GM23338 (cell line): Measurements from ENCODE around the gene ZDHHC11B. TPM values are rescaled to one million over a fixed set of nuclear protein-coding genes. Genes with fewer than 3 reads are reported as not detected.
"Not testable (repeated sequence)": the region's sequence is repeated elsewhere in the genome, so short reads cannot be mapped to it uniquely, and the experiment has no call there.

Experiments
- ATAC-seq: fragments of 200-7000 bp; cut with Tn5 transposase; 3 replicates; pipeline ENCODE4 v1.9.1; 2020
- DNase-seq: peaks from one replicate; pipeline ENCODE4 v3.0.0-alpha.2; 2015; ENCODE audit warnings: low spot score
- H2AFZ ChIP-seq: fragments of 200-600 bp; sonication (generic); 2 replicates; pipeline ENCODE4 v1.8.0; 2016; ENCODE audit warnings: antibody characterized with exemption, mild to moderate bottlenecking, moderate library complexity
- H3F3A ChIP-seq: fragments of 200-600 bp; sonication (generic); replicated peaks from 2 replicates; pipeline ENCODE4 v1.8.0; 2017; ENCODE audit warnings: antibody characterized with exemption, mixed run types, low read depth
- H3K27ac ChIP-seq: fragments of 200-600 bp; sonication (generic); 2 replicates; pipeline ENCODE4 v1.6.1; 2016; ENCODE audit warnings: low read depth
- H3K27me3 ChIP-seq: fragments of 200-600 bp; sonication (generic); 2 replicates; pipeline ENCODE4 v1.8.0; 2016; ENCODE audit warnings: mild to moderate bottlenecking, mixed run types, moderate library complexity; ENCODE audit not compliant: insufficient read depth
- H3K36me3 ChIP-seq: fragments of 200-600 bp; sonication (generic); 2 replicates; pipeline ENCODE4 v1.8.0; 2016; ENCODE audit warnings: mild to moderate bottlenecking; ENCODE audit not compliant: insufficient read depth
- H3K4me1 ChIP-seq: fragments of 200-600 bp; sonication (generic); 2 replicates; pipeline ENCODE4 v1.8.0; 2016; ENCODE audit warnings: mild to moderate bottlenecking, moderate library complexity; ENCODE audit not compliant: insufficient read depth
- H3K4me2 ChIP-seq: fragments of 200-600 bp; sonication (generic); 2 replicates; pipeline ENCODE4 v1.7.1; 2017; ENCODE audit warnings: mixed run types
- H3K4me3 ChIP-seq: fragments of 200-600 bp; sonication (generic); 2 replicates; pipeline ENCODE4 v1.6.1; 2016; ENCODE audit warnings: mixed run types
- H3K79me2 ChIP-seq: fragments of 200-600 bp; sonication (generic); replicated peaks from 2 replicates; pipeline ENCODE4 v1.8.0; 2017; ENCODE audit warnings: mild to moderate bottlenecking; ENCODE audit not compliant: insufficient read depth
- H3K9me2 ChIP-seq: fragments of 200-600 bp; sonication (generic); 2 replicates; pipeline ENCODE4 v1.8.0; 2017; ENCODE audit not compliant: insufficient read depth
- H4K20me1 ChIP-seq: fragments of 200-600 bp; sonication (generic); replicated peaks from 2 replicates; pipeline ENCODE4 v1.8.0; 2017; ENCODE audit warnings: mild to moderate bottlenecking; ENCODE audit not compliant: insufficient read depth
- H3K27ac Mint-ChIP-seq: 2 replicates; pipeline ENCODE4 v1.8.0; 2020; ENCODE audit warnings: inconsistent platforms, mild to moderate bottlenecking, moderate library complexity, mixed read lengths
- H3K27me3 Mint-ChIP-seq: 3 replicates; pipeline ENCODE4 v1.8.0; 2022; ENCODE audit warnings: low read depth, mild to moderate bottlenecking, moderate library complexity, mixed read lengths, inconsistent platforms; ENCODE audit not compliant: insufficient read depth, poor library complexity
- H3K36me3 Mint-ChIP-seq: 3 replicates; pipeline ENCODE4 v1.8.0; 2021; ENCODE audit warnings: low read depth, mild to moderate bottlenecking, inconsistent platforms, moderate library complexity, mixed read lengths
- H3K4me1 Mint-ChIP-seq: 3 replicates; pipeline ENCODE4 v1.8.0; 2020; ENCODE audit warnings: mild to moderate bottlenecking, inconsistent platforms, mixed read lengths
- H3K4me3 Mint-ChIP-seq: 3 replicates; pipeline ENCODE4 v1.8.0; 2021; ENCODE audit warnings: moderate library complexity, mild to moderate bottlenecking, inconsistent platforms, mixed read lengths
- H3K9me3 Mint-ChIP-seq: 3 replicates; pipeline ENCODE4 v1.8.0; 2020; ENCODE audit warnings: moderate library complexity, mild to moderate bottlenecking, inconsistent platforms, mixed read lengths
- EZH2phosphoT487 ChIP-seq: fragments of 200-600 bp; sonication (generic); IDR thresholded peaks from one replicate; pipeline ENCODE4 v1.8.1; 2018; ENCODE audit warnings: antibody characterized with exemption; ENCODE audit not compliant: unreplicated experiment
- POLR2AphosphoS5 ChIP-seq: IDR thresholded peaks from 2 replicates; pipeline ENCODE4 v1.6.1; 2016; ENCODE audit warnings: antibody characterized with exemption, low read depth
- REST ChIP-seq: IDR thresholded peaks from one replicate; pipeline ENCODE4 v1.6.1; 2018; ENCODE audit warnings: antibody characterized with exemption; ENCODE audit not compliant: unreplicated experiment
- polyA plus RNA-seq: library from polyadenylated mRNA; unstranded; fragments of >200 nt; fragmentation: Nextera tagmentation; extraction: Ambion mirVana; gene quantifications from 2 replicates; pipeline ENCODE4 v1.2.1, GENCODE V29; 2016
- total RNA-seq: library from RNA; depleted of rRNA; stranded (reverse); fragments of >200 nt; shearing (Covaris generic); gene quantifications from 2 replicates; pipeline ENCODE4 v1.2.3, GENCODE V29; 2014
- TF ChIP-seq, protein P1 (sequence below): fragments of 250-450 bp; sonication (Bioruptor Pico); IDR thresholded peaks from 2 replicates; pipeline ENCODE4 v1.5.0; 2020; ENCODE audit warnings: mild to moderate bottlenecking, moderate library complexity
- TF ChIP-seq, protein P2 (sequence below): IDR thresholded peaks from 2 replicates; pipeline ENCODE4 v1.6.1; 2016; ENCODE audit warnings: antibody characterized with exemption

The ZDHHC11B gene
- total and polyA plus RNA-seq, 2 experiments from 2014 or later = 0.89 to 1.2 TPM

DNA sequence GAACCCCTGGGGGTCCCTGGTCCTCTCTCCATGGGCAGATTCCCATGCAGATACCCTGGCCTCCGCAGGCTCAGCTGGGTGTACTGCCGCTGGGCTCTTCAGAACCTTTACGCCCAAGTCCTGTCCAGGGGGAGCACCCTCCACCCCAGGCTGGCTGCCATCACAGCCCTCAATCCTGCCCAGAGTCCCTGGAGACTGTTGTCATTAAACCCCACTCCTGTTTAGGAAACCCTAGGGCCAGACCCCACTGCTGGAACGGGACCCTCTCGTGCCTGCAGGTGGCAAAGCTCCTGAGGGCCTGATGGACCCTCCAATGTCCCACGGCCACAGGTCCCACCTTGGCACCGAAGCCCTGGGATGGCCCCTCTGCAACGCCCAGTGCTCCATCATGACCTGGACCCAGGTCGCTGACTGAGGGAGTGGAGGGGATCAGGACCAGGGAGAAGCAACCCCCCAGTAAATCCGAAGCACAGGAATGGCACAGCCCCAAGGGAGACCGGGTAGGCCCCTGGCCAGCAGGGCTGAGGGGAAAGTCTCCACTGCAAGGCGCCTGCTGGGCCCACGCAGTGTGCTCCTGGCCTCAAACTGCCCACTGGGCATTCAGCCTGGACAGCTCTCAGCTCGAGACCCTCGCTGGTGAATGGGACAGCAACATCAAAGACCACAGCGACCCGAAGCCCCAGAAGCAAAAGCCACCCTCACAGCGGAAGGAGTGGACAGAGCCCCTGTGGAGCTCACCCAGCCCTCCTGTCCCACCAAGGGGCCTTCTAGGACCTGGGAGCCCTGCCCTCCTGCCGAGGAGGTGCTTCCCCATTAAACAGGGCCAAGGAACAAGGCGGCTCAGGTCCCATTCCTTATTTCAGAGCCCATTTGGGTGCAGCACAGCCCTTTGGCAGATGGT lies 8.3 kb downstream of the ZDHHC11B start (continued):
- TF ChIP-seq, protein P1, sequence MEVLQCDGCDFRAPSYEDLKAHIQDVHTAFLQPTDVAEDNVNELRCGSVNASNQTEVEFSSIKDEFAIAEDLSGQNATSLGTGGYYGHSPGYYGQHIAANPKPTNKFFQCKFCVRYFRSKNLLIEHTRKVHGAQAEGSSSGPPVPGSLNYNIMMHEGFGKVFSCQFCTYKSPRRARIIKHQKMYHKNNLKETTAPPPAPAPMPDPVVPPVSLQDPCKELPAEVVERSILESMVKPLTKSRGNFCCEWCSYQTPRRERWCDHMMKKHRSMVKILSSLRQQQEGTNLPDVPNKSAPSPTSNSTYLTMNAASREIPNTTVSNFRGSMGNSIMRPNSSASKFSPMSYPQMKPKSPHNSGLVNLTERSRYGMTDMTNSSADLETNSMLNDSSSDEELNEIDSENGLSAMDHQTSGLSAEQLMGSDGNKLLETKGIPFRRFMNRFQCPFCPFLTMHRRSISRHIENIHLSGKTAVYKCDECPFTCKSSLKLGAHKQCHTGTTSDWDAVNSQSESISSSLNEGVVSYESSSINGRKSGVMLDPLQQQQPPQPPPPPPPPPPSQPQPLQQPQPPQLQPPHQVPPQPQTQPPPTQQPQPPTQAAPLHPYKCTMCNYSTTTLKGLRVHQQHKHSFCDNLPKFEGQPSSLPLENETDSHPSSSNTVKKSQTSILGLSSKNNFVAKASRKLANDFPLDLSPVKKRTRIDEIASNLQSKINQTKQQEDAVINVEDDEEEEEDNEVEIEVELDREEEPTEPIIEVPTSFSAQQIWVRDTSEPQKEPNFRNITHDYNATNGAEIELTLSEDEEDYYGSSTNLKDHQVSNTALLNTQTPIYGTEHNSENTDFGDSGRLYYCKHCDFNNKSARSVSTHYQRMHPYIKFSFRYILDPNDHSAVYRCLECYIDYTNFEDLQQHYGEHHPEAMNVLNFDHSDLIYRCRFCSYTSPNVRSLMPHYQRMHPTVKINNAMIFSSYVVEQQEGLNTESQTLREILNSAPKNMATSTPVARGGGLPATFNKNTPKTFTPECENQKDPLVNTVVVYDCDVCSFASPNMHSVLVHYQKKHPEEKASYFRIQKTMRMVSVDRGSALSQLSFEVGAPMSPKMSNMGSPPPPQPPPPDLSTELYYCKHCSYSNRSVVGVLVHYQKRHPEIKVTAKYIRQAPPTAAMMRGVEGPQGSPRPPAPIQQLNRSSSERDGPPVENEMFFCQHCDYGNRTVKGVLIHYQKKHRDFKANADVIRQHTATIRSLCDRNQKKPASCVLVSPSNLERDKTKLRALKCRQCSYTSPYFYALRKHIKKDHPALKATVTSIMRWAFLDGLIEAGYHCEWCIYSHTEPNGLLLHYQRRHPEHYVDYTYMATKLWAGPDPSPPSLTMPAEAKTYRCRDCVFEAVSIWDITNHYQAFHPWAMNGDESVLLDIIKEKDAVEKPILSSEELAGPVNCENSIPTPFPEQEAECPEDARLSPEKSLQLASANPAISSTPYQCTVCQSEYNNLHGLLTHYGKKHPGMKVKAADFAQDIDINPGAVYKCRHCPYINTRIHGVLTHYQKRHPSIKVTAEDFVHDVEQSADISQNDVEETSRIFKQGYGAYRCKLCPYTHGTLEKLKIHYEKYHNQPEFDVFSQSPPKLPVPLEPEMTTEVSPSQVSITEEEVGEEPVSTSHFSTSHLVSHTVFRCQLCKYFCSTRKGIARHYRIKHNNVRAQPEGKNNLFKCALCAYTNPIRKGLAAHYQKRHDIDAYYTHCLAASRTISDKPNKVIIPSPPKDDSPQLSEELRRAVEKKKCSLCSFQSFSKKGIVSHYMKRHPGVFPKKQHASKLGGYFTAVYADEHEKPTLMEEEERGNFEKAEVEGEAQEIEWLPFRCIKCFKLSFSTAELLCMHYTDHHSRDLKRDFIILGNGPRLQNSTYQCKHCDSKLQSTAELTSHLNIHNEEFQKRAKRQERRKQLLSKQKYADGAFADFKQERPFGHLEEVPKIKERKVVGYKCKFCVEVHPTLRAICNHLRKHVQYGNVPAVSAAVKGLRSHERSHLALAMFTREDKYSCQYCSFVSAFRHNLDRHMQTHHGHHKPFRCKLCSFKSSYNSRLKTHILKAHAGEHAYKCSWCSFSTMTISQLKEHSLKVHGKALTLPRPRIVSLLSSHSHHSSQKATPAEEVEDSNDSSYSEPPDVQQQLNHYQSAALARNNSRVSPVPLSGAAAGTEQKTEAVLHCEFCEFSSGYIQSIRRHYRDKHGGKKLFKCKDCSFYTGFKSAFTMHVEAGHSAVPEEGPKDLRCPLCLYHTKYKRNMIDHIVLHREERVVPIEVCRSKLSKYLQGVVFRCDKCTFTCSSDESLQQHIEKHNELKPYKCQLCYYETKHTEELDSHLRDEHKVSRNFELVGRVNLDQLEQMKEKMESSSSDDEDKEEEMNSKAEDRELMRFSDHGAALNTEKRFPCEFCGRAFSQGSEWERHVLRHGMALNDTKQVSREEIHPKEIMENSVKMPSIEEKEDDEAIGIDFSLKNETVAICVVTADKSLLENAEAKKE (CRISPR knock-in tag) = no peak
- TF ChIP-seq, protein P2, sequence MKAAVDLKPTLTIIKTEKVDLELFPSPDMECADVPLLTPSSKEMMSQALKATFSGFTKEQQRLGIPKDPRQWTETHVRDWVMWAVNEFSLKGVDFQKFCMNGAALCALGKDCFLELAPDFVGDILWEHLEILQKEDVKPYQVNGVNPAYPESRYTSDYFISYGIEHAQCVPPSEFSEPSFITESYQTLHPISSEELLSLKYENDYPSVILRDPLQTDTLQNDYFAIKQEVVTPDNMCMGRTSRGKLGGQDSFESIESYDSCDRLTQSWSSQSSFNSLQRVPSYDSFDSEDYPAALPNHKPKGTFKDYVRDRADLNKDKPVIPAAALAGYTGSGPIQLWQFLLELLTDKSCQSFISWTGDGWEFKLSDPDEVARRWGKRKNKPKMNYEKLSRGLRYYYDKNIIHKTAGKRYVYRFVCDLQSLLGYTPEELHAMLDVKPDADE = no peak
- TF ChIP-seq REST = no peak
- TF ChIP-seq POLR2AphosphoS5 = no peak
- TF ChIP-seq EZH2phosphoT487 = no peak

- not testable (repeated sequence) for H3K27me3 Mint-ChIP-seq
Observed at GRCh38 chr5:775595-775960, 9.0 kb downstream of the ZDHHC11B start.

GRCh38 chr5:774854-775505 lies 9.5 kb downstream of the ZDHHC11B start:
- ATAC-seq, H3K4me1 ChIP-seq, H3F3A ChIP-seq, H3K27ac ChIP-seq, H3K36me3 Mint-ChIP-seq, H3K9me3 Mint-ChIP-seq, H4K20me1 ChIP-seq, H3K4me2 ChIP-seq, H3K36me3 ChIP-seq, DNase-seq, H3K4me3 Mint-ChIP-seq, H3K79me2 ChIP-seq, H3K27ac Mint-ChIP-seq, H3K4me3 ChIP-seq, H3K27me3 Mint-ChIP-seq, H2AFZ ChIP-seq, H3K27me3 ChIP-seq, H3K9me2 ChIP-seq, H3K4me1 Mint-ChIP-seq: not testable (repeated sequence)

More at GRCh38 chr5:775595-775960, 9.0 kb downstream of the ZDHHC11B start:
- not testable (repeated sequence) for H3K36me3 ChIP-seq, H3K9me3 Mint-ChIP-seq, H4K20me1 ChIP-seq, H3K27ac ChIP-seq, H3K79me2 ChIP-seq, H3K4me1 ChIP-seq, DNase-seq, H3K4me2 ChIP-seq, H3K27me3 ChIP-seq, H3K4me1 Mint-ChIP-seq, H3K27ac Mint-ChIP-seq, H3K36me3 Mint-ChIP-seq, H3K4me3 Mint-ChIP-seq, H3F3A ChIP-seq, ATAC-seq, H2AFZ ChIP-seq, H3K4me3 ChIP-seq, H3K9me2 ChIP-seq
